SK-N-SH (cell line): ENCODE results near the gene RAB8A. TPM values are rescaled to one million over a fixed set of nuclear protein-coding genes. Genes with fewer than 3 reads are reported as not detected.

Experiments
- CTCF ChIA-PET: fragments of 300-600, 350-600 bp; formaldehyde crosslinking; extraction: SDS; loops from one replicate; lab custom pipeline; 2021; lab: Yijun Ruan, JAX
- POLR2A ChIA-PET: fragments of 350-600 bp; sonication (Branson Sonifier 250); formaldehyde crosslinking; extraction: SDS; loops from one replicate; lab custom pipeline; 2020; ENCODE audit warnings: antibody characterized with exemption, inconsistent platforms; lab: Yijun Ruan, JAX
- DNase-seq: peaks from one replicate; pipeline ENCODE4 v3.0.0; 2012
- H2AFZ ChIP-seq: fragments of 200-600 bp; sonication (generic); 2 replicates; pipeline ENCODE4 v1.8.1; 2016; ENCODE audit warnings: antibody characterized with exemption, mild to moderate bottlenecking, low read depth
- H3F3A ChIP-seq: fragments of 200-600 bp; sonication (generic); replicated peaks from 2 replicates; pipeline ENCODE3; 2016; ENCODE audit warnings: antibody characterized with exemption, mild to moderate bottlenecking; ENCODE audit not compliant: insufficient read depth
- H3K27ac ChIP-seq, 2 experiments: fragments of 200-500 bp in 1 of 2; fragments of 200-600 bp in 1 of 2; sonication (Bioruptor generic) in 1 of 2; sonication (generic), shearing (Covaris generic) in 1 of 2; 2 replicates each; pipeline versions ENCODE4 v1.5.1 to v1.6.1; 2014 to 2016; ENCODE audit warnings: low read depth in 2 of 2, inconsistent platforms in 1 of 2, low read length in 1 of 2, mild to moderate bottlenecking in 1 of 2, mixed read lengths in 1 of 2
- H3K27me3 ChIP-seq: fragments of 200-600 bp; sonication (generic), shearing (Covaris generic); 2 replicates; pipeline ENCODE4 v1.6.1; 2016; ENCODE audit warnings: mixed run types; ENCODE audit not compliant: insufficient read depth
- H3K36me3 ChIP-seq, 2 experiments: fragments of 200-500 bp in 1 of 2; fragments of 200-600 bp in 1 of 2; sonication (Bioruptor generic) in 1 of 2; sonication (generic) in 1 of 2; replicated peaks in 1 of 2; 2 replicates each; pipeline versions ENCODE3 to v1.5.1; 2014 to 2016; ENCODE audit warnings: low read length in 1 of 2, mild to moderate bottlenecking in 1 of 2; ENCODE audit not compliant: insufficient read depth in 2 of 2, control insufficient read depth in 1 of 2
- H3K4me1 ChIP-seq, 2 experiments: fragments of 200-500 bp in 1 of 2; fragments of 200-600 bp in 1 of 2; sonication (Bioruptor generic) in 1 of 2; sonication (generic), shearing (Covaris generic) in 1 of 2; 2 replicates each; pipeline versions ENCODE4 v1.5.1 to v1.6.1; 2014 to 2016; ENCODE audit warnings: low read depth in 1 of 2, low read length in 1 of 2, mixed run types in 1 of 2; ENCODE audit not compliant: insufficient read depth in 2 of 2, control insufficient read depth in 1 of 2
- H3K4me2 ChIP-seq: fragments of 200-600 bp; sonication (generic), shearing (Covaris generic); 2 replicates; pipeline ENCODE4 v1.6.1; 2017; ENCODE audit warnings: mixed run types
- H3K4me3 ChIP-seq, 2 experiments: fragments of 200-500 bp in 1 of 2; fragments of 200-600 bp in 1 of 2; sonication (Bioruptor generic) in 1 of 2; sonication (generic), shearing (Covaris generic) in 1 of 2; 2 replicates each; pipeline versions ENCODE4 v1.5.1 to v1.8.1; 2014 to 2016; ENCODE audit warnings: low read depth in 2 of 2, inconsistent platforms in 1 of 2, low read length in 1 of 2, mild to moderate bottlenecking in 1 of 2, mixed read lengths in 1 of 2, moderate library complexity in 1 of 2
- H3K79me2 ChIP-seq: fragments of 200-600 bp; sonication (generic); 2 replicates; pipeline ENCODE4 v1.8.1; 2017; ENCODE audit warnings: mild to moderate bottlenecking; ENCODE audit not compliant: insufficient read depth
- H3K9ac ChIP-seq: fragments of 200-600 bp; sonication (generic); 2 replicates; pipeline ENCODE4 v1.6.1; 2017; ENCODE audit warnings: mixed run types
- H3K9me2 ChIP-seq: fragments of 200-600 bp; sonication (generic); 2 replicates; pipeline ENCODE4 v1.6.1; 2017; ENCODE audit warnings: mixed run types
- H3K9me3 ChIP-seq: fragments of 200-600 bp; sonication (generic); 2 replicates; pipeline ENCODE4 v1.6.1; 2017; ENCODE audit warnings: mixed run types, mild to moderate bottlenecking, moderate library complexity
- H4K20me1 ChIP-seq: fragments of 200-600 bp; sonication (generic); 2 replicates; pipeline ENCODE4 v1.6.1; 2017; ENCODE audit warnings: mild to moderate bottlenecking, mixed run types; ENCODE audit not compliant: insufficient read depth
- CHD2 ChIP-seq: fragments of 150-350 bp; IDR thresholded peaks from 2 replicates; pipeline ENCODE4 v1.6.1; 2018; ENCODE audit warnings: low read length; ENCODE audit not compliant: partially characterized antibody
- ELF1 ChIP-seq: IDR thresholded peaks from 2 replicates; pipeline ENCODE4 v1.4.0; 2012
- EP300 ChIP-seq, 2 experiments: IDR thresholded peaks; 2 replicates each; pipeline versions ENCODE4 v1.4.0 to v1.6.1; 2012; ENCODE audit warnings: borderline replicate concordance in 1 of 2, low read depth in 1 of 2, low read length in 1 of 2
- FOSL2 ChIP-seq: IDR thresholded peaks from 2 replicates; pipeline ENCODE4 v1.4.0; 2012; ENCODE audit warnings: low read depth, mild to moderate bottlenecking, moderate library complexity, borderline replicate concordance
- FOXJ3 ChIP-seq: sonication (generic); formaldehyde crosslinking; IDR thresholded peaks from 2 replicates; pipeline ENCODE4 v1.5.1; 2020; ENCODE audit warnings: mild to moderate bottlenecking, missing genetic modification reagents
- FOXM1 ChIP-seq: IDR thresholded peaks from 2 replicates; pipeline ENCODE4 v1.4.0; 2012; ENCODE audit warnings: low read depth, mild to moderate bottlenecking
- GABPA ChIP-seq: IDR thresholded peaks from 2 replicates; pipeline ENCODE4 v1.4.0; 2012; ENCODE audit warnings: low read depth, mild to moderate bottlenecking
- IRF3 ChIP-seq: fragments of 150-350 bp; IDR thresholded peaks from 2 replicates; pipeline ENCODE4 v1.6.1; 2016; ENCODE audit warnings: mild to moderate bottlenecking, low read depth, low read length
- MAX ChIP-seq: IDR thresholded peaks from 2 replicates; pipeline ENCODE4 v1.4.0; 2012; ENCODE audit warnings: low read depth
- MEF2A ChIP-seq: IDR thresholded peaks from 2 replicates; pipeline ENCODE4 v1.4.0; 2012; ENCODE audit warnings: low read depth, borderline replicate concordance
- RAD21 ChIP-seq: IDR thresholded peaks from 2 replicates; pipeline ENCODE4 v1.6.1; 2012; ENCODE audit warnings: mild to moderate bottlenecking, low read length
- RCOR1 ChIP-seq: fragments of 150-350 bp; IDR thresholded peaks from 2 replicates; pipeline ENCODE4 v1.6.1; 2017; ENCODE audit warnings: antibody characterized with exemption, low read length
- REST ChIP-seq: IDR thresholded peaks from 2 replicates; pipeline ENCODE4 v1.6.1; 2012; ENCODE audit warnings: mild to moderate bottlenecking, low read depth, low read length, moderate library complexity
- RFX5 ChIP-seq: IDR thresholded peaks from 2 replicates; pipeline ENCODE4 v1.6.1; 2012; ENCODE audit warnings: mild to moderate bottlenecking, improper control_type of control experiment, low read length
- RXRA ChIP-seq: IDR thresholded peaks from 2 replicates; pipeline ENCODE4 v1.4.0; 2012; ENCODE audit warnings: low read depth, mild to moderate bottlenecking, borderline replicate concordance
- SIN3A ChIP-seq: IDR thresholded peaks from 2 replicates; pipeline ENCODE4 v1.6.1; 2012; ENCODE audit warnings: low read depth, mild to moderate bottlenecking, low read length, moderate library complexity, borderline replicate concordance
- TAF1 ChIP-seq: IDR thresholded peaks from 2 replicates; pipeline ENCODE4 v1.6.1; 2012; ENCODE audit warnings: low read depth, mild to moderate bottlenecking, low read length, moderate library complexity, borderline replicate concordance
- TCF12 ChIP-seq: IDR thresholded peaks from 2 replicates; pipeline ENCODE4 v1.4.0; 2012
- YY1 ChIP-seq: IDR thresholded peaks from 2 replicates; pipeline ENCODE4 v1.4.0; 2012; ENCODE audit warnings: low read depth, mild to moderate bottlenecking
- ZBTB33 ChIP-seq: IDR thresholded peaks from 2 replicates; pipeline ENCODE4 v1.4.0; 2012; ENCODE audit warnings: low read depth, borderline replicate concordance
- WGBS: methylation state at CpG from one replicate; pipeline ENCODE4 v1.1.6; 2017; ENCODE audit warnings: low lambda C conversion rate; 5-methylcytosine and 5-hydroxymethylcytosine counted together
- polyA plus RNA-seq, 3 experiments: library from polyadenylated mRNA; depleted of rRNA; stranded (reverse); fragments of >200 nt; gene quantifications; 2 replicates each; pipeline ENCODE4 v1.2.3, GENCODE V29; 2012

RAB8A gene
- polyA plus RNA-seq, 1 of the 3 experiments (the other 2 are of a cell fraction): 55.2 TPM

GRCh38 chr19:16073988-16074387 is 37.7 kb upstream of the RAB8A start (continued):
- no peak for TF ChIP-seq ZBTB33
- no peak for TF ChIP-seq EP300 (IDR thresholded peaks at IDR 0.05; ENCODE audit: borderline replicate concordance in 1 of 2, low read depth in 1 of 2, low read length in 1 of 2)
- no peak for TF ChIP-seq CHD2
- no peak for TF ChIP-seq MAX

- Histone ChIP-seq H3K27ac (no peak overlapping the region), H3K79me2 (peaks cover 24% of the 10 kb centered on the region), H2AFZ (no peak overlapping the region), H4K20me1 (no peaks in the 10 kb centered on the region), H3K9me2 (no peaks in the 10 kb centered on the region), H3K9ac (no peak overlapping the region), H3K27me3 (no peaks in the 10 kb centered on the region), H3K36me3 (peaks cover 0 to 12% of the 10 kb centered on the region in 2 experiments), H3K4me2 (no peak overlapping the region), H3F3A (peaks cover 42% of the 10 kb centered on the region), H3K4me1 (peaks cover 7 to 14% of the 10 kb centered on the region in 2 experiments), H3K4me3 (no peak overlapping the region), H3K9me3 (no peaks in the 10 kb centered on the region)
- ChIA-PET CTCF (interaction anchor here (0.6 to 7.7 kb wide), 5 partner anchors 13 to 80 kb away, joined by 3 to 90 read pairs (median 3); no protein-coding TSS in a partner anchor), POLR2A (interaction anchor here (0.6 kb wide), 1 partner anchor 15 kb away, joined by 3 read pairs; no protein-coding TSS in a partner anchor)
- WGBS: 95% methylated on average over 8 of the region's 10 CpGs
- DNase-seq: no peak
- TF ChIP-seq FOXJ3 (no peak), FOXM1 (no peak), ZBTB33 (no peak), CHD2 (no peak), IRF3 (no peak), RXRA (no peak), MEF2A (no peak), YY1 (no peak), TAF1 (no peak), RAD21 (no peak), ELF1 (no peak), REST (no peak), SIN3A (no peak), EP300 (IDR thresholded peaks at IDR 0.05; ENCODE audit: borderline replicate concordance in 1 of 2, low read depth in 1 of 2, low read length in 1 of 2) (no peak), RFX5 (no peak), FOSL2 (no peak), GABPA (no peak), RCOR1 (no peak), TCF12 (no peak)
Measured at GRCh38 chr19:16074488-16075365, 37.0 kb upstream of the RAB8A start.
